ENCODE results near the gene TMTC3. TPM values are rescaled to one million over a fixed set of nuclear protein-coding genes. Genes with fewer than 3 reads are reported as not detected.
"Not testable (repeated sequence)": the region's sequence is repeated elsewhere in the genome, so short reads cannot be mapped to it uniquely, and the experiment has no call there.

Gene TMTC3
- total RNA-seq, 2 experiments from 2014 or later = 5.5 to 9.4 TPM

DNA sequence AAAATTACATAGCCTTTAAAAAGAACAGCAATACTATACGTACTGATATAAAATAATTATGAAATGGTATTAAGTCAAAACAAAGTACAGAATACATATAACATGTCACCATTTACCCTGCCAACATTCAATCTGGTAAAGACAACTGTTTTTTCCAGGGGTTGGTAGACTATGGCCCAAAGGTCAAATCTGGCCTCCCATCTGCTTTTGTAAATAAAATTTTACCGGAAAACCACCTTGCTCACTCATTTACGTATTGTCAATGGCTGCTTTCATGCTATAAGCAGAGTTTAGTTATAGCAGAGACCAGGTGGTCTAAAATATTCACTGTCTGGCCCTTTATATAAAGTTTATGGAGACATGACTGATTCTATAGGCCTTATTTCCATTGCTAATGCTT is 14.3 kb upstream of the TMTC3 start:
- POLR2A ChIA-PET = interaction anchor here (0.6 to 1.3 kb wide), 3 partner anchors 9 to 726 kb away, joined by 3 read pairs; no protein-coding TSS in a partner anchor
- Histone ChIP-seq H3K9me3 (ENCODE audit: low read length) (no peaks in the 10 kb centered on the region), H3K27ac (ENCODE audit: low read depth, low read length, poor library complexity, severe bottlenecking) (no peak overlapping the region), H4K20me1 (ENCODE audit: insufficient read depth, low read length) (no peaks in the 10 kb centered on the region), H3K9me2 (ENCODE audit: insufficient read depth, low read length) (no peaks in the 10 kb centered on the region), H3K36me3 (ENCODE audit: insufficient read depth, low read length) (peaks cover 42% of the 10 kb centered on the region; the same call in 1 of the 2 replicates), H3K4me3 (ENCODE audit: low read depth, low read length, poor library complexity, severe bottlenecking) (no peak overlapping the region), H3K79me2 (ENCODE audit: insufficient read depth, low read depth, low read length) (no peaks in the 10 kb centered on the region), H3K4me1 (ENCODE audit: insufficient read depth, low read length, poor library complexity, severe bottlenecking) (no peaks in the 10 kb centered on the region), H2AFZ (ENCODE audit: low read length) (no peak overlapping the region), H3K4me2 (ENCODE audit: low read length) (no peak overlapping the region)
- CTCF ChIA-PET (ENCODE audit: unreplicated experiment) = no interaction called here
- BruUV-seq (replicated peaks) = no TSS peak
- intact Hi-C loops (cut with micrococcal nuclease; ENCODE audit: unreplicated experiment) = no loop called here
- DNase-seq (ENCODE audit: low spot score) = no peak
- no peak for TF ChIP-seq EZH2phosphoT487 (IDR thresholded peaks at IDR 0.05; ENCODE audit: borderline replicate concordance, low read depth, low read length)
- TF ChIP-seq, protein P1, sequence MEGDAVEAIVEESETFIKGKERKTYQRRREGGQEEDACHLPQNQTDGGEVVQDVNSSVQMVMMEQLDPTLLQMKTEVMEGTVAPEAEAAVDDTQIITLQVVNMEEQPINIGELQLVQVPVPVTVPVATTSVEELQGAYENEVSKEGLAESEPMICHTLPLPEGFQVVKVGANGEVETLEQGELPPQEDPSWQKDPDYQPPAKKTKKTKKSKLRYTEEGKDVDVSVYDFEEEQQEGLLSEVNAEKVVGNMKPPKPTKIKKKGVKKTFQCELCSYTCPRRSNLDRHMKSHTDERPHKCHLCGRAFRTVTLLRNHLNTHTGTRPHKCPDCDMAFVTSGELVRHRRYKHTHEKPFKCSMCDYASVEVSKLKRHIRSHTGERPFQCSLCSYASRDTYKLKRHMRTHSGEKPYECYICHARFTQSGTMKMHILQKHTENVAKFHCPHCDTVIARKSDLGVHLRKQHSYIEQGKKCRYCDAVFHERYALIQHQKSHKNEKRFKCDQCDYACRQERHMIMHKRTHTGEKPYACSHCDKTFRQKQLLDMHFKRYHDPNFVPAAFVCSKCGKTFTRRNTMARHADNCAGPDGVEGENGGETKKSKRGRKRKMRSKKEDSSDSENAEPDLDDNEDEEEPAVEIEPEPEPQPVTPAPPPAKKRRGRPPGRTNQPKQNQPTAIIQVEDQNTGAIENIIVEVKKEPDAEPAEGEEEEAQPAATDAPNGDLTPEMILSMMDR (conservative IDR thresholded peaks at IDR 0.05; ENCODE audit: low read length) = no peak

DNA sequence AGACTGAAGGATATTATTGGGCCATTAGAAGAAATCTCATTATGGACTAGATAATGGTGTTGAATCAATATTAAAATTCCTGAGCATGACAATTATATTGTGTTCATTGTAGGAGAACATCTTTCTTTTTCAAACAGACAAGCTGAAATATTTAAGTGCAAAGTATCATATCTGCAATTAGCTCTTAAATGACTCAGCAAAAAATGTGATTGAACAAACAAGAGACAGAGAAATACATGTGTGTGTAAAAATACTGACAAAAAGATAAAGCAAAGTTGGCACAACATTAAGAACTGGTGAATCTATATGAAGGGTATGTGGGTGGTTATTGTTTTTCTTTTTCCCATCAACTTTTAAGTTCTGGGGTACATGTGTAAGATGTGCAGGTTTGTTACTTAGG is 9.7 kb upstream of the TMTC3 start:
- no peak overlapping the region for H2AFZ ChIP-seq (ENCODE audit: low read length)
- H3K4me3 ChIP-seq (ENCODE audit: low read depth, low read length, poor library complexity, severe bottlenecking) = no peak overlapping the region
- CTCF ChIA-PET (ENCODE audit: unreplicated experiment) = no interaction called here
- no peak overlapping the region for H3K4me2 ChIP-seq (ENCODE audit: low read length)
- TF ChIP-seq EZH2phosphoT487 (IDR thresholded peaks at IDR 0.05; ENCODE audit: borderline replicate concordance, low read depth, low read length) = no peak
- TF ChIP-seq, protein P1 (conservative IDR thresholded peaks at IDR 0.05; ENCODE audit: low read length) = no peak
- intact Hi-C loops (cut with micrococcal nuclease; ENCODE audit: unreplicated experiment) = no loop called here
- no peaks in the 10 kb centered on the region for H3K9me2 ChIP-seq (ENCODE audit: insufficient read depth, low read length)
- no peaks in the 10 kb centered on the region for H3K4me1 ChIP-seq (ENCODE audit: insufficient read depth, low read length, poor library complexity, severe bottlenecking)
- H3K27ac ChIP-seq (ENCODE audit: low read depth, low read length, poor library complexity, severe bottlenecking) = no peak overlapping the region
- H3K9me3 ChIP-seq (ENCODE audit: low read length) = no peaks in the 10 kb centered on the region
- no peak for DNase-seq (ENCODE audit: low spot score)
- POLR2A ChIA-PET = interaction anchor here (0.7 to 1.6 kb wide), 5 partner anchors 10 to 170 kb away, joined by 3 to 5 read pairs (median 4); partner anchors contain the start of genes CEP290 and TMTC3
- no peaks in the 10 kb centered on the region for H4K20me1 ChIP-seq (ENCODE audit: insufficient read depth, low read length)
- no peaks in the 10 kb centered on the region for H3K79me2 ChIP-seq (ENCODE audit: insufficient read depth, low read depth, low read length)
- no TSS peak for BruUV-seq (replicated peaks)
- H3K36me3 ChIP-seq (ENCODE audit: insufficient read depth, low read length) = peaks cover 48% of the 10 kb centered on the region

DNA sequence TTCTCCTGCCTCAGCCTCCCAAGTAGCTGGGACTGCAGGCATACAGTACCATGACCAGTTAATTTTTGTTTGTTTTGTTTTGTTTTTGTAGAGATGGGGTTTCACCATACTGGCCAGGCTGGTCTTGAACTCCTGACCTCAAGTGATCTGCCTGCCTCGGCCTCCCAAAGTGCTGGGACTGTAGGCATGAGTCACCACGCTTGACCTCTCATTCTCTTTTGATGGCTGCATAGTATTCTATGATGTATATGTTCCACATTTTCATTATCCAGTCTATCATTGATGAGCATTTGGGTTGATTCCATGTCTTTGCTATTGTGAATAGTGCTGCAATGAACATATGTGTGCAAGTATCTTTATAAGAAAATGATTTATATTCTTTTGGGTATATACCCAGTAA is 8.9 kb upstream of the TMTC3 start:
- H3K4me1 ChIP-seq (ENCODE audit: insufficient read depth, low read length, poor library complexity, severe bottlenecking); DNase-seq (ENCODE audit: low spot score); H3K27ac ChIP-seq (ENCODE audit: low read depth, low read length, poor library complexity, severe bottlenecking); intact Hi-C loops (cut with micrococcal nuclease; ENCODE audit: unreplicated experiment); H3K4me3 ChIP-seq (ENCODE audit: low read depth, low read length, poor library complexity, severe bottlenecking); H2AFZ ChIP-seq (ENCODE audit: low read length); H3K4me2 ChIP-seq (ENCODE audit: low read length); CTCF ChIA-PET (ENCODE audit: unreplicated experiment); H4K20me1 ChIP-seq (ENCODE audit: insufficient read depth, low read length); H3K9me2 ChIP-seq (ENCODE audit: insufficient read depth, low read length); BruUV-seq (replicated peaks); H3K79me2 ChIP-seq (ENCODE audit: insufficient read depth, low read depth, low read length); H3K9me3 ChIP-seq (ENCODE audit: low read length): not testable (repeated sequence)
- peaks cover 48% of the 10 kb centered on the region for H3K36me3 ChIP-seq (ENCODE audit: insufficient read depth, low read length)
- POLR2A ChIA-PET = interaction anchor here (0.6 to 1.6 kb wide), 3 partner anchors 54 to 439 kb away, joined by 3 to 5 read pairs (median 4); no protein-coding TSS in a partner anchor

DNA sequence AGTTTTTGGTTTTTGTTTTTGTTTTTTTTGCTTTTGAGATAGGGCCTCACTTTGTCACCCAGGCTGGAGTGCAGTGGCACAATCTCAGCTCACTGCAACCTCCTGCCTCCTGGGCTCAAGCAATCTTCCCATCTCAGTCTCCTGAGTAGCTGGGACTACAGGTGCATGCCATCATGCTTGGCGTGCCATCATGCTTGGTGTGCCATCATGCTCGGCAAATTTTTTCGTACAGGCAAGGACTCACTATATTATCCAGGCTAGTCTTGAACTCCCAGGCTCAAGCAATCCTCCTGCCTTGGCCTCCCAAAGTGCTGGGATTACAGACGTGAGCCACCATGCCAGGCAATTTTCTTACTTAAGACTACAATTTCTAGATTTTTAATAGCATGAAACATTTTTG is 2.4 kb upstream of the TMTC3 start:
- BruUV-seq (replicated peaks); H2AFZ ChIP-seq (ENCODE audit: low read length); H3K4me3 ChIP-seq (ENCODE audit: low read depth, low read length, poor library complexity, severe bottlenecking); H3K4me2 ChIP-seq (ENCODE audit: low read length); H3K9me2 ChIP-seq (ENCODE audit: insufficient read depth, low read length); H3K27ac ChIP-seq (ENCODE audit: low read depth, low read length, poor library complexity, severe bottlenecking); H4K20me1 ChIP-seq (ENCODE audit: insufficient read depth, low read length); H3K9me3 ChIP-seq (ENCODE audit: low read length); CTCF ChIA-PET (ENCODE audit: unreplicated experiment); DNase-seq (ENCODE audit: low spot score): not testable (repeated sequence)
- Histone ChIP-seq H3K36me3 (ENCODE audit: insufficient read depth, low read length) (peaks cover 38% of the 10 kb centered on the region), H3K4me1 (ENCODE audit: insufficient read depth, low read length, poor library complexity, severe bottlenecking) (peaks cover 27% of the 10 kb centered on the region), H3K79me2 (ENCODE audit: insufficient read depth, low read depth, low read length) (peaks cover 26% of the 10 kb centered on the region; the same call in 1 of the 2 replicates)
- POLR2A ChIA-PET = interaction anchor here (0.7 to 1.1 kb wide), 2 partner anchors 34 to 41 kb away, joined by 4 read pairs; no protein-coding TSS in a partner anchor
- intact Hi-C loops (cut with micrococcal nuclease; ENCODE audit: unreplicated experiment) = loop anchor here (2.0 to 5.0 kb wide), 2 partner anchors 105 to 1388 kb away; partner anchors contain the start of gene POC1B
